ENCODE results near the gene C9orf43.
"Not testable (repeated sequence)": the region's sequence is repeated elsewhere in the genome, so short reads cannot be mapped to it uniquely, and the experiment has no call there.

The C9orf43 gene, protein sequence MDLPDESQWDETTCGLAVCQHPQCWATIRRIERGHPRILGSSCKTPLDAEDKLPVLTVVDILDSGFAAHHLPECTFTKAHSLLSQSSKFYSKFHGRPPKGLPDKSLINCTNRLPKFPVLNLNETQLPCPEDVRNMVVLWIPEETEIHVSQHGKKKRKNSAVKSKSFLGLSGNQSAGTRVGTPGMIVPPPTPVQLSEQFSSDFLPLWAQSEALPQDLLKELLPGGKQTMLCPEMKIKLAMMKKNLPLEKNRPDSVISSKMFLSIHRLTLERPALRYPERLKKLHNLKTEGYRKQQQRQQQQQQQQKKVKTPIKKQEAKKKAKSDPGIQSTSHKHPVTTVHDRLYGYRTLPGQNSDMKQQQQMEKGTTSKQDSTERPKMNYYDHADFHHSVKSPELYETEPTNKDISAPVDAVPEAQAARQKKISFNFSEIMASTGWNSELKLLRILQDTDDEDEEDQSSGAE

GRCh38 chr9:113410207-113410864 is at the start of gene C9orf43, which contains the start of gene POLE3:
Gene C9orf43 (plus strand): TSS chr9:113410747. CDS start chr9:113413494, 2,747 bp downstream.
Gene POLE3 (minus strand): TSS chr9:113410675. CDS start chr9:113410293, 382 bp downstream.
- peak; percentile 92 to 94 for DNase-seq (ENCODE audit: low read depth in 2 of 2)

GRCh38 chr9:113361304-113362018 is 49.1 kb upstream of the C9orf43 start:
- DNase-seq (ENCODE audit: low read depth in 2 of 2): peak in 1 of 2 donors; percentile 20

- DNase-seq (ENCODE audit: low read depth in 2 of 2): no peak
Observed at GRCh38 chr9:113363336-113363735, 47.2 kb upstream of the C9orf43 start.

GRCh38 chr9:113364951-113365350 is 45.6 kb upstream of the C9orf43 start:
- DNase-seq (ENCODE audit: low read depth in 2 of 2): no peak

- not testable (repeated sequence) for DNase-seq (ENCODE audit: low read depth in 2 of 2)
Observed at GRCh38 chr9:113365652-113366051, 44.9 kb upstream of the C9orf43 start.

- DNase-seq (ENCODE audit: low read depth in 2 of 2): no peak
Observed at GRCh38 chr9:113368348-113368981, 42.1 kb upstream of the C9orf43 start.

GRCh38 chr9:113368982-113369854 is 41.3 kb upstream of the C9orf43 start:
- no peak for DNase-seq (ENCODE audit: low read depth in 2 of 2)

GRCh38 chr9:113369855-113370140 is 40.7 kb upstream of the C9orf43 start:
- no peak for DNase-seq (ENCODE audit: low read depth in 2 of 2)

- no peak for DNase-seq (ENCODE audit: low read depth in 2 of 2)
Observed at GRCh38 chr9:113370806-113371325, 39.7 kb upstream of the C9orf43 start.

DNA sequence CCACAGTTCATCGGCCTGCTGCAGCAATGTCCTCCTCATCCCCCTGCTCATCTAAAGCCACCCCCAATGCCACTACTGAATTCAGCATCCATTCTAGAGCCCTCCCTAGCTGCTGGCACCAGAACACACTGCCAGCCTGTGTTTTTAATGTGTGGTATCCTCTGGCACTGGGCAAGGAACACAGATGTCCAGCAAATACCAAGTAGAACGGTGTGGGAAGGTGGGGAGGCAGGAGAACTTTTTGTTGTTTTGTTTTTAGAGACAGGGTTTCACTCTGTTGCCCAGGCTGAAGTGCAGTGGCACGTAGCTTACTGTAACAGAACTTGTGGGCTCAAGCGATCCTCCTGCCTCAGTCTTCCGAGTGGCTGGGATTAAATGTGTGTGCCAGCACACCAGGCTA is 38.5 kb upstream of the C9orf43 start:
- no peak for DNase-seq (ENCODE audit: low read depth in 2 of 2)

- DNase-seq (ENCODE audit: low read depth in 2 of 2): no peak
Observed at GRCh38 chr9:113373256-113373655, 37.3 kb upstream of the C9orf43 start.

- DNase-seq (ENCODE audit: low read depth in 2 of 2): no peak
Observed at GRCh38 chr9:113373676-113374392, 36.7 kb upstream of the C9orf43 start.

- DNase-seq (ENCODE audit: low read depth in 2 of 2): peak in 1 of 2 donors; percentile 8
Observed at GRCh38 chr9:113375057-113376023, 35.2 kb upstream of the C9orf43 start.

GRCh38 chr9:113376634-113377567 is 33.6 kb upstream of the C9orf43 start, which contains the start of gene HDHD3:
Gene HDHD3 (minus strand): TSS chr9:113376986. CDS start chr9:113374354, 2,632 bp downstream.
- DNase-seq (ENCODE audit: low read depth in 2 of 2): peak; percentile 59 to 69

DNA sequence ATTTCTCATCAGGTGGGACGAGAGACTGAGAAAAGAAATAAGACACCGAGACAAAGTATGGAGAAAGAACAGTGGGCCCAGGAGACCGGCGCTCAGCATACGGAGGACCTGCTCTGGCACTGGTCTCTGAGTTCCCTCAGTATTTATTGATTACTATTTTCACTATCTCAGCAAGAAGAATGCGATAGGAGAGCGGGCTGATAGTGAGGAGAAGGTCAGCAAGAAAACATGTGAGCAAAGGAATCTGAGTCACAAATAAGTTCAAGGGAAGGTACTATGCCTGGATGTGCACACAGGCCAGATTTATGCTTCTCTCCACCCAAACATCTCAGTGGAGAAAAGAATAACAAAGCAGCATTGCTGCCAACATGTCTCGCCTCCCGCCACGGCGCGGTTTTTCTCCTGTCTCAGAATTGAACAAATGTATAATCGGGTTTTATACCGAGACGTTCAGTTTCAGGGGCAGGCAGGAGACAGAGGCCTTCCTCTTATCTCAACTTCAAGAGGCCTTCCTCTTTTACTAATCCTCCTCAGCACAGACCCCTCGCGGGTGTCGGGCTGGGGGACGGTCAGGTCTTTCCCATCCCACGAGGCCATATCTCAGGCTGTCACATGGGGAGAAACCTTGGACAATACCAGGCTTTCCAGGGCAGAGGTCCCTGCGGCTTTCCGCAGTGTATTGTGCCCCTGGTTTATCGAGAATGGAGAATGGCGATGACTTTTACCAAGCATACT is 31.3 kb upstream of the C9orf43 start:
- DNase-seq (ENCODE audit: low read depth in 2 of 2): not testable (repeated sequence)

DNA sequence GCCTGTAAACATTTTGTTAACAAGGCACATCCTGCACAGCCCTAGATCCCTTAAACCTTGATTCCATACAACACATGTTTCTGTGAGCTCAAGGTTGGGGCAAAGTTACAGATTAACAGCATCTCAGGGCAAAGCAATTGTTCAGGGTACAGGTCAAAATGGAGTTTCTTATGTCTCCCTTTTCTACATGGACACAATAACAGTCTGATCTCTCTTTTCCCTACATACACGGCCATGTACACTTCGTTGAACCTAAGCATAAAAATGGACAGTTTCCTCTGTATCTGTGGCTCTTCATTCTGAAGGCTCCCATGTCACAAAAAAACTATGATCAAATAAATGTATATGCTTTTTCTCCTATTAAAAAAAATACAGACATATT is 30.7 kb upstream of the C9orf43 start:
- not testable (repeated sequence) for DNase-seq (ENCODE audit: low read depth in 2 of 2)

DNA sequence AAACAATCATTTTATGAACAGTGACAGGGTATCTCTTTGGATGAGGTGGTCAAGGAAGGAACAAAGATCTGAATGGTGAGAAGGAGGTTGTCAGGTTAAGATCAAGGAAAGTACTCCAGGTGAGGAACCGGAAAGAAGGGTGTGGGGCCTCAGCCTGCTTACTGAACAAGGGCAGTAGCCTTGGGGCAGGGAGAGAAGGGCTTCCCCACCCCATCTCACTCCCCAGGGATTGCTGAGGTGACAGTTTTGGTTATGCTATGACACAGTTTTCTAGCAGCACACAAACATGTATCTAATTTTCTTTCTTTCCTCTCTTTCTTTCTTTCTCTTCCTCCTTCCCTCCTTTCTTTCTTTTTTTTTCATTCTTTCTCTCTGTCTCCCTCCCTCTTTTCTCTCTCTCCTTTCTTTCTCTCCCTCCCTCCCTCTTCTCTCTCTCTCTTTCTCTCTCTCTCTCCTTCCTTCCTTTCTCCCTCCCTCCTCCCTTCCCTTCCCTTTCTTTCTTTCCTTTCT is 29.6 kb upstream of the C9orf43 start:
- no peak for DNase-seq (ENCODE audit: low read depth in 2 of 2)
